A673 (cell line): Measurements from ENCODE around the gene BNC2. TPM values are rescaled to one million over a fixed set of nuclear protein-coding genes. Genes with fewer than 3 reads are reported as not detected.

Source experiments
- BruUV-seq: library from RNA; stranded (reverse); fragments of 400-500 nt; replicated peaks from 2 replicates; lab custom pipeline; 2021; lab: Mats Ljungman, UMichigan
- CTCF ChIA-PET: fragments of 300-600 bp; sonication (Branson Sonifier 250); formaldehyde crosslinking; loops from one replicate; lab custom pipeline; 2022; ENCODE audit warnings: antibody characterized with exemption; lab: Charles Lee
- POLR2A ChIA-PET: fragments of 300-600 bp; sonication (Branson Sonifier 250); formaldehyde crosslinking; loops from one replicate; lab custom pipeline; 2022; ENCODE audit warnings: antibody characterized with exemption; ENCODE audit not compliant: low non-redundant PET; lab: Charles Lee
- DNase-seq: peaks from one replicate; pipeline ENCODE4 v3.0.0-alpha.2; 2015; ENCODE audit warnings: low spot score
- H3K27ac ChIP-seq: fragments of 200-600 bp; sonication (generic); 2 replicates; pipeline ENCODE4 v1.5.1; 2016; ENCODE audit warnings: mixed run types, low read depth, mild to moderate bottlenecking, mixed read lengths, antibody characterized with exemption, low read length; ENCODE audit not compliant: poor library complexity, severe bottlenecking
- H3K27me3 ChIP-seq: fragments of 200-600 bp; sonication (generic); replicated peaks from 2 replicates; pipeline ENCODE4 v1.6.1; 2017; ENCODE audit warnings: mixed run types, low read depth, mild to moderate bottlenecking, mixed read lengths, antibody characterized with exemption, low read length; ENCODE audit not compliant: insufficient read depth, poor library complexity
- H3K36me3 ChIP-seq: fragments of 200-600 bp; sonication (generic); 2 replicates; pipeline ENCODE4 v1.6.1; 2016; ENCODE audit warnings: mixed run types, mild to moderate bottlenecking, mixed read lengths, antibody characterized with exemption, low read length; ENCODE audit not compliant: insufficient read depth, poor library complexity, severe bottlenecking
- H3K4me1 ChIP-seq: fragments of 200-600 bp; sonication (generic); 2 replicates; pipeline ENCODE4 v1.6.1; 2017; ENCODE audit warnings: mixed run types, mild to moderate bottlenecking, mixed read lengths, antibody characterized with exemption, low read length; ENCODE audit not compliant: insufficient read depth, poor library complexity, severe bottlenecking
- H3K4me3 ChIP-seq: fragments of 200-600 bp; sonication (generic); 2 replicates; pipeline ENCODE4 v1.5.1; 2016; ENCODE audit warnings: low read depth, mixed run types, mild to moderate bottlenecking, mixed read lengths, low read length; ENCODE audit not compliant: poor library complexity, severe bottlenecking
- H3K9me3 ChIP-seq: fragments of 200-600 bp; sonication (generic); 2 replicates; pipeline ENCODE4 v1.6.1; 2016; ENCODE audit warnings: mixed run types, low read depth, mild to moderate bottlenecking, mixed read lengths, antibody characterized with exemption, low read length; ENCODE audit not compliant: poor library complexity, severe bottlenecking
- CTCF ChIP-seq: fragments of 300-800, 200-600 bp; sonication (generic); conservative IDR thresholded peaks from 2 replicates; pipeline ENCODE4 v1.5.1; 2017; ENCODE audit warnings: low read depth, mild to moderate bottlenecking, antibody characterized with exemption, low read length, moderate library complexity, mixed read lengths
- EZH2 ChIP-seq: fragments of 200-600 bp; sonication (generic); IDR thresholded peaks from 2 replicates; pipeline ENCODE4 v1.6.1; 2017; ENCODE audit warnings: borderline replicate concordance, low read depth, mild to moderate bottlenecking, mixed read lengths, antibody characterized with exemption, low read length; ENCODE audit not compliant: poor library complexity, severe bottlenecking
- intact Hi-C: fragments of 100-400 bp; cut with micrococcal nuclease; formaldehyde crosslinking; loops from one replicate; pipeline ENCODE4 v1.10.0; 2022; ENCODE audit not compliant: unreplicated experiment
- total RNA-seq: library from RNA; stranded (reverse); gene quantifications from 2 replicates; pipeline ENCODE4 v1.2.3, GENCODE V29; 2021

Gene BNC2
- total RNA-seq, 1 experiment from 2014 or later = 0.45 TPM

GRCh38 chr9:16817514-16817913 is 53.0 kb downstream of the BNC2 start:
- H3K9me3 ChIP-seq = no peaks in the 10 kb centered on the region
- no TSS peak for BruUV-seq
- no peak for DNase-seq
- no peak for TF ChIP-seq CTCF
- TF ChIP-seq EZH2 = no peak
- H3K4me3 ChIP-seq = no peak overlapping the region
- H3K4me1 ChIP-seq = no peaks in the 10 kb centered on the region
- ChIA-PET CTCF (no interaction called here), POLR2A (no interaction called here)
- no peaks in the 10 kb centered on the region for H3K27me3 ChIP-seq
- H3K27ac ChIP-seq = no peak overlapping the region
- intact Hi-C loops = no loop called here
- H3K36me3 ChIP-seq = no peaks in the 10 kb centered on the region

GRCh38 chr9:16817002-16817401 is 53.5 kb downstream of the BNC2 start:
- CTCF ChIA-PET = no interaction called here
- no TSS peak for BruUV-seq
- no peak for TF ChIP-seq EZH2
- TF ChIP-seq CTCF = no peak
- no peaks in the 10 kb centered on the region for H3K36me3 ChIP-seq
- H3K27me3 ChIP-seq = no peaks in the 10 kb centered on the region
- intact Hi-C loops = no loop called here
- no peak for DNase-seq
- H3K4me3 ChIP-seq = no peak overlapping the region
- H3K4me1 ChIP-seq = no peaks in the 10 kb centered on the region
- POLR2A ChIA-PET = no interaction called here
- H3K27ac ChIP-seq = no peak overlapping the region
- H3K9me3 ChIP-seq = no peaks in the 10 kb centered on the region

GRCh38 chr9:16816011-16816410 is 54.5 kb downstream of the BNC2 start:
- BruUV-seq = no TSS peak
- no peak for TF ChIP-seq EZH2
- TF ChIP-seq CTCF = no peak
- Histone ChIP-seq H3K27me3 (no peaks in the 10 kb centered on the region), H3K9me3 (no peaks in the 10 kb centered on the region), H3K4me1 (no peaks in the 10 kb centered on the region), H3K27ac (no peak overlapping the region), H3K4me3 (no peak overlapping the region), H3K36me3 (no peaks in the 10 kb centered on the region)
- no peak for DNase-seq
- ChIA-PET POLR2A (no interaction called here), CTCF (no interaction called here)
- intact Hi-C loops = no loop called here
